Thymus (tissue), 11 donors: ENCODE data around the gene EFCAB5. TPM values are rescaled to one million over a fixed set of nuclear protein-coding genes. Genes with fewer than 3 reads are reported as not detected.

Experiments
- DNase-seq, 9 donors: peaks; one replicate each; pipeline ENCODE4 v3.0.0-alpha.2; 2013; ENCODE audit warnings: low spot score in 9 of 9, low read depth in 6 of 9, missing footprints in 1 of 9
- H3K27ac ChIP-seq, 2 donors: one replicate each; pipeline ENCODE4 v1.5.1; 2013; ENCODE audit warnings: control low read depth in 1 of 2, low read depth in 1 of 2, low read length in 1 of 2, mild to moderate bottlenecking in 1 of 2, moderate library complexity in 1 of 2
- H3K27me3 ChIP-seq, 2 donors: one replicate each; pipeline ENCODE4 v1.5.1; 2013; ENCODE audit warnings: low read length in 1 of 2; ENCODE audit not compliant: control insufficient read depth in 2 of 2, insufficient read depth in 1 of 2
- H3K36me3 ChIP-seq, 2 donors: one replicate each; pipeline ENCODE4 v1.5.1; 2013; ENCODE audit warnings: low read length in 1 of 2, mild to moderate bottlenecking in 1 of 2, moderate library complexity in 1 of 2; ENCODE audit not compliant: control insufficient read depth in 2 of 2, insufficient read depth in 2 of 2
- H3K4me1 ChIP-seq, 2 donors: one replicate each; pipeline ENCODE4 v1.5.1; 2013; ENCODE audit warnings: low read length in 2 of 2; ENCODE audit not compliant: control insufficient read depth in 2 of 2, insufficient read depth in 2 of 2
- H3K4me3 ChIP-seq, 2 donors: one replicate each; pipeline ENCODE4 v1.5.1; 2013; ENCODE audit warnings: low read length in 2 of 2, control low read depth in 1 of 2, mild to moderate bottlenecking in 1 of 2
- H3K9me3 ChIP-seq, 2 donors: one replicate each; pipeline ENCODE4 v1.5.1; 2013; ENCODE audit warnings: low read length in 1 of 2, mild to moderate bottlenecking in 1 of 2; ENCODE audit not compliant: control insufficient read depth in 2 of 2, insufficient read depth in 1 of 2
- WGBS: extraction: QIAGEN DNeasy Blood & Tissue Kit; methylation state at CpG from one replicate; pipeline ENCODE4 v1.1.7; 2013; 5-methylcytosine and 5-hydroxymethylcytosine counted together
- polyA plus RNA-seq: library from polyadenylated mRNA; stranded (reverse); fragments of 200-250 nt; gene quantifications from one replicate; pipeline ENCODE4 v1.2.3, GENCODE V29; 2013
- total RNA-seq: library from RNA; stranded (reverse); fragments of 120-200 nt; gene quantifications from one replicate; pipeline ENCODE4 v1.2.4, GENCODE V29; 2013
- donor health status: healthy.

EFCAB5 gene
- total and polyA plus RNA-seq, 2 donors, result 0.57 to 1.5 TPM

GRCh38 chr17:29914819-29915537, 26.5 kb upstream of the EFCAB5 start:
- DNase-seq, result no peak
- Histone ChIP-seq H3K27me3 (no peaks in the 10 kb centered on the region), H3K4me1 (no peaks in the 10 kb centered on the region), H3K9me3 (no peaks in the 10 kb centered on the region), H3K36me3 (no peaks in the 10 kb centered on the region), H3K27ac (no peak overlapping the region), H3K4me3 (no peak overlapping the region)
- WGBS, result 94% methylated on average over 2 of the region's 2 CpGs

- Histone ChIP-seq H3K4me3 (no peak overlapping the region), H3K27ac (no peak overlapping the region), H3K36me3 (no peaks in the 10 kb centered on the region), H3K4me1 (no peaks in the 10 kb centered on the region), H3K27me3 (no peaks in the 10 kb centered on the region), H3K9me3 (no peaks in the 10 kb centered on the region)
- 98% methylated on average over 1 of the region's 1 CpG for WGBS
- DNase-seq, result no peak
Measured at GRCh38 chr17:29918016-29918415, 23.4 kb upstream of the EFCAB5 start.

- H3K27ac ChIP-seq, result no peak overlapping the region
- H3K27me3 ChIP-seq, result no peaks in the 10 kb centered on the region
- WGBS, result 70% methylated on average over 3 of the region's 3 CpGs
- no peaks in the 10 kb centered on the region for H3K9me3 ChIP-seq
- no peak for DNase-seq
- no peaks in the 10 kb centered on the region for H3K36me3 ChIP-seq
- H3K4me3 ChIP-seq, result no peak overlapping the region
- H3K4me1 ChIP-seq, result no peaks in the 10 kb centered on the region
Measured at GRCh38 chr17:29918922-29919856, 22.2 kb upstream of the EFCAB5 start.

GRCh38 chr17:29924786-29925185, 16.6 kb upstream of the EFCAB5 start:
- Histone ChIP-seq H3K4me1 (peaks cover 8 to 13% of the 10 kb centered on the region in 2 donors), H3K27ac (no peak overlapping the region)
- WGBS, result 91% methylated on average over 1 of the region's 1 CpG

GRCh38 chr17:29927546-29927945, 13.9 kb upstream of the EFCAB5 start:
- Histone ChIP-seq H3K27ac (no peak overlapping the region), H3K36me3 (peaks cover 0 to 13% of the 10 kb centered on the region in 2 donors), H3K4me1 (peaks cover 11 to 23% of the 10 kb centered on the region in 2 donors), H3K4me3 (no peak overlapping the region), H3K9me3 (no peaks in the 10 kb centered on the region), H3K27me3 (no peaks in the 10 kb centered on the region)
- 70% methylated on average over 1 of the region's 1 CpG for WGBS
- no peak for DNase-seq

More at GRCh38 chr17:29924786-29925185, 16.6 kb upstream of the EFCAB5 start:
- Histone ChIP-seq H3K9me3 (no peaks in the 10 kb centered on the region), H3K36me3 (peaks cover 0 to 13% of the 10 kb centered on the region in 2 donors), H3K4me3 (no peak overlapping the region), H3K27me3 (no peaks in the 10 kb centered on the region)
- no peak for DNase-seq

GRCh38 chr17:29929006-29929532, 12.4 kb upstream of the EFCAB5 start:
- peak overlapping the region; percentile 94 to 96 for H3K27ac ChIP-seq
- H3K36me3 ChIP-seq, result peaks cover 0 to 13% of the 10 kb centered on the region in 2 donors
- WGBS, result under 1% methylated on average over 13 of the region's 13 CpGs
- peaks cover 11 to 23% of the 10 kb centered on the region in 2 donors for H3K4me1 ChIP-seq
- H3K9me3 ChIP-seq, result no peaks in the 10 kb centered on the region
- peak overlapping the region; percentile 80 to 100 for H3K4me3 ChIP-seq
- DNase-seq, result peak in 8 of 9 donors; percentile 13 to 63 (median 24)
- no peaks in the 10 kb centered on the region for H3K27me3 ChIP-seq

- Histone ChIP-seq H3K9me3 (no peaks in the 10 kb centered on the region), H3K4me1 (peaks cover 11 to 23% of the 10 kb centered on the region in 2 donors), H3K4me3 (peak within 1 kb of the TSS; percentile 80 to 100), H3K27me3 (no peaks in the 10 kb centered on the region), H3K36me3 (peaks cover 0 to 10% of the 10 kb centered on the region in 2 donors), H3K27ac (peak within 1 kb of the TSS; percentile 94 to 96)
- WGBS, result under 1% methylated on average over 71 of the region's 71 CpGs
- DNase-seq, result peak; percentile 67 to 94 (median 87)
Measured at GRCh38 chr17:29929533-29930408, 11.7 kb upstream of the EFCAB5 start, which contains the start of gene SSH2. Gene SSH2 (minus strand): TSS chr17:29930228. CDS start chr17:29930000, 228 bp downstream.

- Histone ChIP-seq H3K4me1 (peaks cover 11 to 23% of the 10 kb centered on the region in 2 donors), H3K27me3 (no peaks in the 10 kb centered on the region), H3K4me3 (peak overlapping the region; percentile 80 to 100), H3K27ac (peak overlapping the region; percentile 94), H3K36me3 (peaks cover 0 to 3% of the 10 kb centered on the region in 2 donors), H3K9me3 (no peaks in the 10 kb centered on the region)
- WGBS, result 1% methylated on average over 20 of the region's 20 CpGs
- DNase-seq, result peak in 5 of 9 donors; percentile 13 to 70 (median 49)
Measured at GRCh38 chr17:29930409-29931010, 10.9 kb upstream of the EFCAB5 start.
